Measurements from ENCODE around the gene DAZL. TPM values are rescaled to one million over a fixed set of nuclear protein-coding genes. Genes with fewer than 3 reads are reported as not detected.

DAZL gene
- total RNA-seq, 1 experiment from 2014 or later: not detected

GRCh38 chr3:16601537-16602005 is 3.7 kb downstream of the DAZL start:
- POLR2A ChIA-PET: no interaction called here
- TF ChIP-seq REST (IDR thresholded peaks at IDR 0.05; ENCODE audit: insufficient read depth in 1 of 2, low read depth in 2 of 2, low read length in 1 of 2) (no peak), CTCF (IDR thresholded peaks at IDR 0.05) (peak; percentile 37; the same call in 1 of the 2 replicates)
- no TSS peak for BruUV-seq (replicated peaks)

GRCh38 chr3:16600780-16601536 is 4.3 kb downstream of the DAZL start:
- in situ Hi-C loops (cut with HindIII; ENCODE audit: low pct_unique_long_range_greater_than_20kb, low sequenced_read_pairs): no loop called here
- no peaks in the 10 kb centered on the region for H3K4me1 ChIP-seq (ENCODE audit: control insufficient read depth, insufficient read depth, low read length)
- no peak overlapping the region for H3K27ac ChIP-seq (ENCODE audit: low read length)
- no TSS peak for BruUV-seq (replicated peaks)
- ChIA-PET CTCF (interaction anchor here (1.1 kb wide), 1 partner anchor 432 kb away, joined by 4 read pairs; no protein-coding TSS in a partner anchor), POLR2A (no interaction called here)
- DNase-seq (ENCODE audit: low read depth, low spot score): peak; percentile 45
- intact Hi-C loops (cut with micrococcal nuclease; ENCODE audit: unreplicated experiment): loop anchor here (1.0 to 10.0 kb wide), 4 partner anchors 284 to 811 kb away; partner anchors contain the start of gene PLCL2
- no peaks in the 10 kb centered on the region for H3K9me3 ChIP-seq (ENCODE audit: control insufficient read depth, insufficient read depth, low read depth, low read length)
- TF ChIP-seq POLR2AphosphoS5 (IDR thresholded peaks at IDR 0.05; ENCODE audit: low read depth, low read length) (no peak), CTCF (IDR thresholded peaks at IDR 0.05) (peak; percentile 72; the same call in 1 of the 2 replicates)
- H3K4me3 ChIP-seq (ENCODE audit: low read depth in 2 of 2, low read length in 2 of 2): no peak overlapping the region
- no peaks in the 10 kb centered on the region for H3K27me3 ChIP-seq (ENCODE audit: control insufficient read depth, insufficient read depth, low read length)
- H3K36me3 ChIP-seq (ENCODE audit: control insufficient read depth, insufficient read depth, low read length): no peaks in the 10 kb centered on the region
- no peak for ATAC-seq

More at GRCh38 chr3:16601537-16602005, 3.7 kb downstream of the DAZL start:
- ATAC-seq (no peak), DNase-seq (ENCODE audit: low read depth, low spot score) (no peak)
- intact Hi-C loops (cut with micrococcal nuclease; ENCODE audit: unreplicated experiment) (loop anchor here (5.0 to 10.0 kb wide), 3 partner anchors 283 to 811 kb away; partner anchors contain the start of gene PLCL2), in situ Hi-C loops (cut with HindIII; ENCODE audit: low pct_unique_long_range_greater_than_20kb, low sequenced_read_pairs) (no loop called here)
- Histone ChIP-seq H3K4me3 (ENCODE audit: low read depth in 2 of 2, low read length in 2 of 2) (no peak overlapping the region), H3K27ac (ENCODE audit: low read length) (no peak overlapping the region), H3K4me1 (ENCODE audit: control insufficient read depth, insufficient read depth, low read length) (no peaks in the 10 kb centered on the region), H3K27me3 (ENCODE audit: control insufficient read depth, insufficient read depth, low read length) (no peaks in the 10 kb centered on the region), H3K36me3 (ENCODE audit: control insufficient read depth, insufficient read depth, low read length) (no peaks in the 10 kb centered on the region), H3K9me3 (ENCODE audit: control insufficient read depth, insufficient read depth, low read depth, low read length) (no peaks in the 10 kb centered on the region)
- CTCF ChIA-PET: interaction anchor here (1.1 kb wide), 1 partner anchor 431 kb away, joined by 4 read pairs; no protein-coding TSS in a partner anchor

Measured in Panc1 (cell line).